ENCODE measurements around the gene POLR1E.

GRCh38 chr9:37476930-37477329 lies 8.8 kb upstream of the POLR1E start:
- no peak for TF ChIP-seq CTCF (IDR thresholded peaks at IDR 0.05)
- no peak for TF ChIP-seq POLR2A (IDR thresholded peaks at IDR 0.05)
